Left renal cortex interstitium (tissue), 4 donors: ENCODE results near the gene HDAC4. TPM values are rescaled to one million over a fixed set of nuclear protein-coding genes. Genes with fewer than 3 reads are reported as not detected.

ENCODE experiments used
- DNase-seq, 4 donors: peaks; one replicate each; pipeline ENCODE4 v3.0.0-alpha.2; 2013; ENCODE audit warnings: low read depth in 4 of 4, low spot score in 2 of 4, missing footprints in 1 of 4
- polyA plus RNA-seq, 4 donors: library from polyadenylated mRNA; unstranded; fragments of 120-200 nt; gene quantifications; one replicate each; pipeline ENCODE4 v1.2.1, GENCODE V29; 2013; ENCODE audit not compliant: insufficient read length in 4 of 4

The HDAC4 gene
- polyA plus RNA-seq, 4 donors, result 10.5 to 21.1 (median 14.3) TPM

- DNase-seq, result no peak
Observed at GRCh38 chr2:239312081-239312511, 88.7 kb downstream of the HDAC4 start.

- DNase-seq, result no peak
Observed at GRCh38 chr2:239311132-239312040, 89.4 kb downstream of the HDAC4 start.

GRCh38 chr2:239310401-239311061 lies 90.3 kb downstream of the HDAC4 start:
- DNase-seq, result no peak

GRCh38 chr2:239309398-239310245 lies 91.2 kb downstream of the HDAC4 start:
- DNase-seq, result no peak

DNA sequence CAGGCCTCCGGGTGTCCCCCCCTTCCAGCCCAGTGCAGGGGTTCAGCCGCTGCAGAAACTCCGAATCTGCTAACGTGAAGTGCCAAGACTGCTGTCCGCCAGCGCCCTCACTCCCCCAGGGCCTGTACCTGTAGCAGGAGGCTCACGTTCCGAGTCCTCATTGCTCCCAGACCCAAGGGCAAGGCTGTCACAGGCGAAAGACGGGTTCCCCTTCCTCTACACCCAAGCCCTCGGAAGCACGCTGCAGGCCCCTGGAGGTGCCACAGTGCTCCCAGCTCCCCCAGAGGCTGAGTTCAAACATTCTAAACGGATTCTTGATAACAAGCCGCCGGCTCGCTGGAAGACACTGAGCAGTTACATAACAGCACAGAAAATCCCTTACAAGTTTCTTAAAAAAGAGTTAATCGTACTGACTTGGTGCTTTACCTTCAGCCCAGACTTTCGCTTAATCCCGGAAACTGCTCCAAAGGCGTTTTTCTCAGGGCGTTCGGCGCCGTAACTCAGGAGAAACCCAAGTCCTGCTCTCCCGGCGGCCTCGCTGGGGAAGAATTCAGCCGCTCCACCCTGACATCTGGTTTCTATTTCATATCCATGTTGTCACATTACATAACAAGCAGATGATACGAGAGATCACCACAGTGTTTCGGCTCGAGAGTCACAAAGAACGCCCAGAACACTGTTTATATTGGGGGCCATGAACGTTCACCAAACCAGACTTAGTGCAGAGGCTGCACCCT lies 92.0 kb downstream of the HDAC4 start:
- DNase-seq, result no peak

GRCh38 chr2:239307921-239308613 lies 92.8 kb downstream of the HDAC4 start:
- no peak for DNase-seq

- no peak for DNase-seq
Observed at GRCh38 chr2:239307221-239307569, 93.6 kb downstream of the HDAC4 start.

DNA sequence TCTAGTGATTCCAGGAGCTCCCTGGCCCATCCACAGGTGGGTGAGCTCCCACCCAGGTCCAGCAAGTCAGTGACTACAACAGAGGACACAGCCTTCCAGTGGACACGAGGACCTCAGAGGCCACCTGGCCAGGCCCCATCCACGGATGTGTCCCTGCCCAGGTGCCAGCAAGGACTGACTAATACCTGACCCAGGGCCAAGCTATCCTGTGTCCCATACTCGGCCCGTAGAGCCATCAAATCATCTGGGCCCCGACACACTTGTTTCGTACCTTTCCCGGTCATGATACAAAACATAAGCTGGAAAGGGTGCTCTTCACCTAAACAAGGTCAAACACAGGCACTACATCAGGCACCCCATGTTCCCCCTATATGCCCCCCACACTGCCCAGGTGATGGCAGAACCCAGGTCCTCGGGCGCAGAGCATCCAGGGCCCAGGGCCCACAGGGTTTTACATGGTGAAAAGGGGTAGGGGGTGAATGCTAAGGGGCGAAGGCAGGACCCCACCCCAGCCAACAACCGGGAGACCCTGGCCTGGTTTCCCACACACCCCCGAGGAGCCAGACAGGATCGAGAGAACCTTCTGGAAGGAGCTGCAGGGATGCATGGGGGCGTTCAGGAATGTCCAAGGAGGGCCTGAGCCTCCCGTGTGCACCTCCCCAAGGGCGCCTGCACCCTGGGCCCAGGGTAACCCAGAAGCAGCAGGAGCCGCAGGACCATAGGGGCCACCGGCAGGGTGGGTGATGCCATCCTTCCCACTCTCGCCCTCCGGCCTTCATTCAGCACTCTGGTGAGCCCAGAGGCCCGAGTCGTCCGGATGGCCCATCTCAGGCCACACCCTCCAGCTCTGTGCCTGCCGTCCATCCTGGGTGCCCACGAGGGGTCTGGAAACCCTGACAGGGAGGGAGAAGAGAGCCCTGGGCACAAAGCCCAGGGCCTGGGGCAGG lies 94.3 kb downstream of the HDAC4 start:
- DNase-seq, result no peak

- no peak for DNase-seq
Observed at GRCh38 chr2:239305771-239306170, 95.0 kb downstream of the HDAC4 start.

DNA sequence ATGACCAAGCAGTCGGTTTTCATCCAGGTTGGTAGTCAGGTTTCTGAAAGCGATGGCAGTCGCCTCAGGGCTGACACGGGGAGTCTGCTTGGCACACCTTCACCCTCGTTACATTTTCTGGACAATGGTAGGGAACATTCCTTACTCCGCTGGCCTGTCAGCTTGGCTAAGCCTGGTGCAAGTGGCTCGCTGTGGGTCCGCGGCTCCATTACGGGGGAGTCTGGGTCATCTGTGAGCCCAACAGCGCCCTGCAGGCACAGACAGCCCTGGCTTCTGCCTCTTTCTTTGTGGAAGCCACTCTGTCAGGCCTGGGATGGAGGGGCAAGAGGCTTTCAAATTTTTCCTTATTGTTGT lies 95.6 kb downstream of the HDAC4 start:
- DNase-seq, result no peak

DNA sequence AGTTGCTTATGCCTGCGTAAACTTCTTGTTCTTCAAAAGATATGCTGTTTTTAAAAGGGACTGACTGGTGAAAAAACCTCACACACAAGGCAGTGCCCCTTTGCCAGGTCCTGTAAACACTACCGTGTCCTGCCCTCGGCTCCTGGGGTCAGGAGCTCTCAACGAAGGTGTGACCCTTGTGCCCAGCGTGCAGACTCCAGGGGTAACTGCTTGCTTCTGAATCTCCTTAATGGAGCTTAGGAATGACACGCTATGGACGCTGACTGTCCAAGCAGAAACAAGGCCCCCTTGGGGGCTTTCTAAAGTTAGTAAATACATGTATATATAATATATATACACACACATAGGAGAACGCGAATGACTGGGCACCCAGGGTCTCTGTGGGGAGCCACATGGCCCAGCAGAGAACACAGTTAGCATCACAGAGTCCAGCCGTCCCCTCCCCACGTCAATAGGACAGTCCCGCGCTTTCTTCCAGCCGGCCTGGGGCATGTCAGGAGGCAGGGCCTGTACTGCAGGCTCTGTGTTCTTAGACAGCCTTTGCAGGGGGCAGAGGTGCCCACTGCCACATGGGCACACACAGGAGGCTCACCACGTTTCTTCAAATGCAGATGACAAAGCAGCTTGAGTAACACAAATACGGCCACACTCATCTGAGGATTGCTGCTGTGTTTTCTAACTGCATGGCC lies 96.1 kb downstream of the HDAC4 start:
- DNase-seq, result no peak

GRCh38 chr2:239303711-239304532 lies 96.9 kb downstream of the HDAC4 start:
- DNase-seq, result no peak

DNA sequence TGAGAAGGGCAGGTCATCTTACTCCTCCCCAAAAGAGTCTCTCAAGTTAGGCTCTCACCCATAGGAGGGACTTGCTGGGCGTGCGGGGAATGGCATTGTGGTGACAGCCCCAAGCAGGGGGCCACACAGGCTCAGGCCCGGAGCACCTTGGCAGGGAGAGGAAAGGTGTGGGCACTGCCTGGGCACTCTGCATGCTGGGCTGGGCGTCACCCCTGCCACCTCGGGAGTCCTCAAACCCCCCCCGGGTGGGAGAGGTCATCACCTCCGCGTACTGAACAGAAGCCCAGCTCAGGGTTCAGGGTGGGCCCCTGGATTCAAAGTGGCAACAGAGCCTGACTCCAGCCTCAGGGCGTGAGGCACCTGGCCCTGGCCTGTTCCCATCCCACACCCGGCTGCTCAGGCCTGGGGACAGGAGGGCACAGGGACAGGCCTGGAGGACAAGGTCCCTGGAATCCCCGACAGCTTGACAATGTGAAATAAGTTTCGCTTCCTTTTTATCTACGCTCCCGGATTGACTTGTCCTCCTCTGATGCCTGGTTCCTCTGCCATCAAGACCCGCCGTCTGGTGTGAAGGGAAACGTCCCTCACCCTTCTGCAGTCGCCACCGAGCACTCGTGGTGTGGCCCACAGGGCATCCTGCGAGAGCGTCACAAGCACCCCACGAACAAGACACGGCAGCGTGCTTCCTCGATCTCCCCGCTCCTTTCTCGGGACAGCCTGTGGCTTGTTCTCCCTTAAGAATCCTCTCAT lies 97.8 kb downstream of the HDAC4 start:
- no peak for DNase-seq

DNA sequence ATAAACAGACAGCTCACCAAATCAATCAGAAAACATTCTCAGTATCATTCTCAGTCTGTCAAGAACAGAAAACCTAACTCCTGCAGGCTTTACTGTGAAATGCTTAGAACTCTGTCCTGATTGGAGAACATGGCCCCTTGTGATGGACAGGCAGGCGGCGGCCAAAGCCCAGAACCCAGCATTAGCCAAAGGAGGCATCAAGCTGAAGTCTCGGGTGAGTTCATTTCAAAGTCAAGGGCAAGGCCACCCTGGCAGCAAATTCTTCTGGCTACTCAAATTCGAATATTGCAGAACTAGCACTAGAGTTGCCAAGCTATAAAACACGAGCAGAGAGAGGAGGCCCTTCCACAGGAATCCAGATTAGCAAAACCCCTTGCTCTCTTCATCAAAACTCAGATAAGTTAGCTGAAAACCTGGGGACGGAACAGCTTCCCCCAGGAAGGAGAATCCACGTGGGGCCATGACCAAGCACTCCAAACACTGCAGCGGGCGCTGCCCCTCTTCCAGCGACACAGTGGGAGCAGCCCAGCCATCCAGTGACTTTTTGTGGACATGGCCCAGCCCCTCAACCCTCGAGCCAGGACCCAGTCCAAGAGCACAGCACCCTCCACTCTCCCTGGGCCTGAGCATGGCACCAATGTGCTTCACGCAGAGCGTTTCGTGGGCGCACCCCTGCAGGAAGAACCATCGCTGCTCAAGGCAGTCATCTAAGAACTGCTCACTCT lies 98.6 kb downstream of the HDAC4 start:
- no peak for DNase-seq

DNA sequence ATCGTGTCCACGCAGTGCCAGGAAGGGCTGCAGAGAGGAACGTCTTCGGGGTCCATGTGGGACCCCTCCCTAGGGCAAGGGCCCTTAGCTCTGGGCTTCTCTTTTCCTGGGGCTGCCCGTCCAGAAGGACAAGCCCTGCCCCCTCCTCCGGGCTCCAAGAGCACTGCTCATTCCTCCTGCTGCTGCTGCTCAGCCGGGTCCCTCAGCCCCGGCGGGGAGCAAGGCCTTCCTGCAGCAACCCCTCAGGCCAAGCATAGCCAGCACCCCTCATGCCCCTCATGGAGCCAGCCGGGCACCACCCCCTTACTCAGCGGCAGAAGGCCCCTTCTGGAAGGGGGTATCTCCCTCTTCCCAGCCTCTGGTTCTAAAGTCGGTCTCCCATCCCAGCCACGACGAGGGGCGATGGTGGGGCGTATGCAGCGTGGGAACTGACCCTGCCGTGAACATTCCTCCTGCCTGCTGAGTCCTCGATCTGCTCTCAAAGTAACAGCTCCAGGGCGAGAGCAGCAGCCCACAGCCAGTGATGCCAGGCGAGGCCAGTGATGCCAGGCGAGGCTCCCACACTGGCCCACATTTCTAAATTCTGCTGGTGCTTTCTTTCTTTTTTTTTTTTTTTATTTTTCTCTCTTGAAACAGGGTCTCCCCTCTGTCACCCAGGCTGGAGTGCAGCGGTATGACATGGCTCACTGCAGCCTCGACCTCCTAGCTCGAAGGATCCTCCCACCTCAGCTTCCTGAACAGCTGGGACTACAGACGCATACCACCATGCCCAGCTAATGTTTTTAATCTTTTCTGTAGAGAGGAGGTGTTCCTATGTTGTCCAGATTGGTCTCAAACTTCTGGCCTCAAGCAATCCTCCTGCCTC lies 99.7 kb downstream of the HDAC4 start:
- no peak for DNase-seq
